Upper lobe of left lung (tissue), 4 donors: Measurements from ENCODE around the gene DOC2B.

Source experiments
- EP300 ChIP-seq, 4 donors: sonication (generic); formaldehyde crosslinking; IDR thresholded peaks; one replicate each; pipeline ENCODE4 v1.5.1; 2017; ENCODE audit warnings: antibody characterized with exemption in 4 of 4, control low read depth in 2 of 4
- TF ChIP-seq, protein P1 (sequence below), 6 experiments: fragments of 450-650 bp in 4 of 6; fragments of 200-600 bp in 2 of 6; sonication (generic) in 2 of 6; IDR thresholded peaks; one replicate each; pipeline ENCODE4 v1.5.1; 2016 to 2019; ENCODE audit warnings: antibody characterized with exemption in 6 of 6

DNA sequence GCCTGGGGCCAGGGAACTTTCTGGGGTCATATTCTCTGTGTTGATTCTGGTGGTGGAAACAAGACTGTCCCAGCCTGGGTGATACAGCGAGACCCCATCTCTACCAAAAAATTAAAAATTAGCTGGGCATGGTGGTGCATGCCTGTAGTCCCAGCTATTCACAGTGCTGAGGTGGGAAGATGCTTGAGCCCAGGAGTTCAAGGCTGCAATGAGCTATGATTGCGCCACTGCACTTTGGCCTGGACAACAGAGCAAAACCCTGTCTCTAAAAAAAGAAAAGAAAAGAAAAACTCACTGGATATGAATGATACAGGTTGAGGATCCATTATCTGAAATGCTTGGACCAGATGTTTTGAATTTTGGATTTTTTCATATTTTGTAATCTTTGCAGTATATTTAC is 30.4 kb downstream of the DOC2B start:
- TF ChIP-seq, protein P1, sequence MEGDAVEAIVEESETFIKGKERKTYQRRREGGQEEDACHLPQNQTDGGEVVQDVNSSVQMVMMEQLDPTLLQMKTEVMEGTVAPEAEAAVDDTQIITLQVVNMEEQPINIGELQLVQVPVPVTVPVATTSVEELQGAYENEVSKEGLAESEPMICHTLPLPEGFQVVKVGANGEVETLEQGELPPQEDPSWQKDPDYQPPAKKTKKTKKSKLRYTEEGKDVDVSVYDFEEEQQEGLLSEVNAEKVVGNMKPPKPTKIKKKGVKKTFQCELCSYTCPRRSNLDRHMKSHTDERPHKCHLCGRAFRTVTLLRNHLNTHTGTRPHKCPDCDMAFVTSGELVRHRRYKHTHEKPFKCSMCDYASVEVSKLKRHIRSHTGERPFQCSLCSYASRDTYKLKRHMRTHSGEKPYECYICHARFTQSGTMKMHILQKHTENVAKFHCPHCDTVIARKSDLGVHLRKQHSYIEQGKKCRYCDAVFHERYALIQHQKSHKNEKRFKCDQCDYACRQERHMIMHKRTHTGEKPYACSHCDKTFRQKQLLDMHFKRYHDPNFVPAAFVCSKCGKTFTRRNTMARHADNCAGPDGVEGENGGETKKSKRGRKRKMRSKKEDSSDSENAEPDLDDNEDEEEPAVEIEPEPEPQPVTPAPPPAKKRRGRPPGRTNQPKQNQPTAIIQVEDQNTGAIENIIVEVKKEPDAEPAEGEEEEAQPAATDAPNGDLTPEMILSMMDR (IDR thresholded peaks at IDR 0.05): no peak
- no peak for TF ChIP-seq EP300 (IDR thresholded peaks at IDR 0.05)
